Psoas muscle (tissue), 8 donors: ENCODE data around the gene ABLIM2. TPM values are rescaled to one million over a fixed set of nuclear protein-coding genes. Genes with fewer than 3 reads are reported as not detected.

Experiments
- ATAC-seq, 4 donors: fragments of 200-7000 bp; cut with Tn5 transposase; one replicate each; pipeline ENCODE4 v1.9.1; 2020; ENCODE audit warnings: moderate library complexity in 3 of 4, mild to moderate bottlenecking in 2 of 4
- DNase-seq, 2 donors: peaks; one replicate each; pipeline ENCODE4 v3.0.0-alpha.2; 2020
- H3K27ac ChIP-seq: fragments of 200-600 bp; one replicate; pipeline ENCODE4 v1.8.0; 2022
- H3K27me3 ChIP-seq, 3 donors: fragments of 200-600 bp in 1 of 3; one replicate each; pipeline versions ENCODE4 v1.6.1 to v1.8.0; 2013 to 2022; ENCODE audit warnings: low read length in 2 of 3, mild to moderate bottlenecking in 2 of 3, moderate library complexity in 1 of 3; ENCODE audit not compliant: insufficient read depth in 3 of 3
- H3K36me3 ChIP-seq, 2 donors: fragments of 200-600 bp in 1 of 2; one replicate each; pipeline versions ENCODE4 v1.6.1 to v1.8.0; 2013 to 2022; ENCODE audit warnings: low read depth in 1 of 2, mild to moderate bottlenecking in 1 of 2, moderate library complexity in 1 of 2; ENCODE audit not compliant: insufficient read depth in 1 of 2
- H3K4me1 ChIP-seq: fragments of 200-600 bp; one replicate; pipeline ENCODE4 v1.8.0; 2022
- H3K4me3 ChIP-seq: fragments of 200-600 bp; one replicate; pipeline ENCODE4 v1.8.0; 2022; ENCODE audit warnings: mild to moderate bottlenecking
- H3K9me3 ChIP-seq: fragments of 200-600 bp; one replicate; pipeline ENCODE4 v1.8.0; 2022
- CTCF ChIP-seq: fragments of 200-600 bp; IDR thresholded peaks from one replicate; pipeline ENCODE4 v1.8.0; 2022; ENCODE audit warnings: antibody characterized with exemption
- WGBS, 3 donors: extraction: QIAGEN DNeasy Blood & Tissue Kit; methylation state at CpG; one replicate each; pipeline versions ENCODE4 v1.1.6 to v1.1.7; 2013; 5-methylcytosine and 5-hydroxymethylcytosine counted together
- intact Hi-C, 2 donors: fragments of 100-400 bp; cut with DNase I; formaldehyde crosslinking; loops; one replicate each; pipeline versions ENCODE4 v1.11.0 to v1.14.2; 2022
- polyA plus RNA-seq, 3 donors: library from polyadenylated mRNA; stranded (reverse); fragments of 200-250 nt; gene quantifications; one replicate each; pipeline ENCODE4 v1.2.3, GENCODE V29; 2013
- total RNA-seq, 4 donors: library from RNA; stranded (reverse); fragmentation: NEBNext Ultra II Directional in 2 of 4; extraction: Animal tissue kit (Norgen Biotek cat#: 25700) in 2 of 4; gene quantifications; one replicate each; pipeline versions ENCODE4 v1.2.1 to v1.2.4, GENCODE V29; 2021 to 2023
- donor health status: healthy with polysubstance abuse.
- donor health status: DM: no; HTN: no; CAD: no; lungs with moderate emphysema.
- donor health status: Bipolar disorder and iron deficiency.
- donor health status: healthy.
- donor health status: DM: yes; HTN: yes; CAD: no.
- donor health status: DM: no; HTN: no; CAD: no.
- donor health status: DM: no; HTN: no; CAD: no.
- donor health status: DM: yes; HTN: yes; CAD: no.

ABLIM2 gene
- total and polyA plus RNA-seq, 7 donors, result 82.2 to 956 (median 292) TPM

GRCh38 chr4:8099981-8100464 is 58.6 kb downstream of the ABLIM2 start:
- 35 to 46% (median 38%) methylated on average over 4 of the region's 4 CpGs for WGBS, 3 donors
- H3K27me3 ChIP-seq, result no peaks in the 10 kb centered on the region
- peak overlapping the region; percentile 90 for H3K27ac ChIP-seq
- no peaks in the 10 kb centered on the region for H3K9me3 ChIP-seq
- H3K36me3 ChIP-seq, result peaks cover 0 to 52% of the 10 kb centered on the region in 2 donors
- peak; percentile 82 to 93 for DNase-seq
- H3K4me1 ChIP-seq, result peaks cover 67% of the 10 kb centered on the region
- TF ChIP-seq CTCF, result no peak
- no peak overlapping the region for H3K4me3 ChIP-seq
- intact Hi-C loops, result loop anchor here in 1 of 2 donors (1.0 to 5.0 kb wide), 2 partner anchors 27 to 67 kb away; no protein-coding TSS in a partner anchor
- peak; percentile 13 to 60 (median 57) for ATAC-seq

DNA sequence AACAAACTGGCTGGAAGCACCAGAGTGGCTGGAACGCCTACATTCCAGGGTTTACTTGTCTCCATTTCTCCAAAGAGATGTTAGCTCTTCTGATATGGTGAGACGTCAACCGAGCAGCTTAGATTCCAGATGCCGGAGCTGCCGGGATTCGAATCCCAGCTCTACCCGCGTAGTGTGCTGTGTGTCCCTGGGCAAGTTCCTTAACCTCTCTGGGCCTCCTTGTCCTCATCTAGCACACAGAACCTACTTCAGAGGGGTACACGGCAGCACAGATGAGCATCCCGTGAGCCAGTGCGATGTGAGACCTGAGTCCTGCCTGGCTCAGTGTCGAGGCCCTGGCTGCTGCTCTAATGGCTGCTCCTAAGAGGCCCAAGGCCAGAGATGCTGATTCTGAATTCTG is 60.1 kb downstream of the ABLIM2 start:
- Histone ChIP-seq H3K9me3 (no peaks in the 10 kb centered on the region), H3K36me3 (peaks cover 0 to 53% of the 10 kb centered on the region in 2 donors), H3K27ac (peak overlapping the region; percentile 90), H3K27me3 (no peaks in the 10 kb centered on the region), H3K4me3 (no peak overlapping the region), H3K4me1 (peaks cover 67% of the 10 kb centered on the region)
- peak in 1 of 2 donors; percentile 49 for DNase-seq
- ATAC-seq, result no peak
- intact Hi-C loops, result no loop called here
- no peak for TF ChIP-seq CTCF
- WGBS, 3 donors, result 88 to 93% (median 90%) methylated on average over 12 of the region's 12 CpGs

DNA sequence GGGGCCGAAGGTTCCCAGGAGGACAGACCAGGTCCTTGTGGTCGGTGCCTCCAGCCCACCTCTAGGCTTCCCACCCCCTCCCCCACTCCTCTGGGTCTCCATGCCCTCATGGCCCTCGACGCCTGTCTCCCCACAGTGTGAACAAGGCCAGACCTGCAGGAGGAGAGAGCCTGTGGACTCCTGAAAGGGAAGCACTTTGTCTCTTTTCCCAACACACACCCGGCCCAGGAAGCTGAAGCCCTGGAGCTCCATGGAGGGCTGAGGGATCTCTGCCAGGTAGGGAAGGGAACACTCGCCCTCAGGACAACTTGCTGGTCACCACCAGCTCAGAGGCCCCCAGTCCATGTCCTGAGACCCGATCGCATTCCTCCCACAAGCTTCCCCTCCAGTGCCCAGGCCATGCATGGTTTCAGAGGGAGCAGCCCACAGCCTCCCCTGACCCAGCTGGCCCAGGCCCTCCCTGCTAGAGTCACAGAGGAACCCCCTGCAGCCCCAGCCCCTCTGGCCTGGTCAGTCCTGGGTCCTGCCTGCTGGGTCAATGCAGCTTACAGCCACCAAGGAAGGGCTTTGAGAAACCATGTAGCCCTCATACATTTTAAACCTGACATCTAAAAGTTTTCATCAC is 60.8 kb downstream of the ABLIM2 start:
- Histone ChIP-seq H3K9me3 (no peaks in the 10 kb centered on the region), H3K27me3 (no peaks in the 10 kb centered on the region), H3K4me1 (peaks cover 62% of the 10 kb centered on the region), H3K36me3 (peaks cover 0 to 54% of the 10 kb centered on the region in 2 donors), H3K4me3 (no peak overlapping the region), H3K27ac (peak overlapping the region; percentile 90)
- intact Hi-C loops, result no loop called here
- TF ChIP-seq CTCF, result no peak
- WGBS, 3 donors, result 82 to 92% (median 85%) methylated on average over 7 to 8 of the region's 8 CpGs
- no peak for ATAC-seq
- peak in 1 of 2 donors; percentile 60 for DNase-seq

GRCh38 chr4:8097141-8097541 is 61.5 kb downstream of the ABLIM2 start:
- Histone ChIP-seq H3K4me3 (peak overlapping the region; percentile 9), H3K36me3 (peaks cover 0 to 59% of the 10 kb centered on the region in 2 donors), H3K9me3 (no peaks in the 10 kb centered on the region), H3K27me3 (no peaks in the 10 kb centered on the region), H3K4me1 (peaks cover 55% of the 10 kb centered on the region), H3K27ac (peak overlapping the region; percentile 90)
- peak; percentile 79 to 93 for DNase-seq
- intact Hi-C loops, result no loop called here
- 70 to 86% (median 74%) methylated on average over 17 to 23 of the region's 23 CpGs for WGBS, 3 donors
- TF ChIP-seq CTCF, result no peak
- peak; percentile 39 to 57 (median 53) for ATAC-seq
